ENCODE data around the gene PCDHGC5. TPM values are rescaled to one million over a fixed set of nuclear protein-coding genes. Genes with fewer than 3 reads are reported as not detected.

Gene PCDHGC5
- total RNA-seq, 8 experiments from 2014 or later, result 0.31 to 4.1 (median 1.1) TPM

DNA sequence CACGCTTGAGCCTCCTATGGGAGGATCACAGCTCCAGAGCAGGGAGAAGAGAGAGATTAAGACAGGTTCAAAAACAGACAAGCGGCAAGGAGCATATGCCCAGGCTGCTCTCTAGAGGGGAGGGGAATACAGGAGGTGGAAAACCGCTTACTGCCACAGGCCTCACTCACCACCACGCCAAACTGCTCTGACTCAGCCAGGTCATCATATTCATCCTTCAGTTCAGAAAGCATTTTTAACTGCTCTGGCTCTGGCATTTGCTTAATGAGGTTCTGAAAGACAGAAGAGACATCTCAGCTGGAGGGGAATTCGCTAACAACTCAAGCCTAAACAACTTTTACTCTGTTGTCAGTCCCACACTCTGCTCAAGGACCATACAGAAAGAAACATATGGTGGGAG lies 40.1 kb downstream of the PCDHGC5 start:
- H3K27ac ChIP-seq, result no peak overlapping the region
- WGBS, 10 experiments, result 41 to 100% (median 96%) methylated on average over 1 to 5 of the region's 5 CpGs; no CpG with 5 or more reads in 4 of the 10 experiments
- H3K4me1 ChIP-seq (replicated peaks in 1 of 2), result peaks cover 6 to 12% of the 10 kb centered on the region in 2 donors
- H3K4me3 ChIP-seq, result no peak overlapping the region
- in situ Hi-C loops (cut with MboI; ENCODE audit: low pct_unique_long_range_greater_than_20kb in 2 of 9, low sequenced_read_pairs in 9 of 9, unreplicated experiment in 9 of 9), result loop anchor here in 5 of 9 experiments (10.0 to 25.0 kb wide), 2 partner anchors 117 to 124 kb away; partner anchors contain the start of genes PCDHGA9 (in 5 of the 5), PCDHGB6 (in 5 of the 5), PCDHGA10 (in 4 of the 5) and PCDHGA11 (in 4 of the 5)
- peak in 2 of 8 experiments; percentile 68 to 71 for ATAC-seq (replicated peaks in 6 of 8)

DNA sequence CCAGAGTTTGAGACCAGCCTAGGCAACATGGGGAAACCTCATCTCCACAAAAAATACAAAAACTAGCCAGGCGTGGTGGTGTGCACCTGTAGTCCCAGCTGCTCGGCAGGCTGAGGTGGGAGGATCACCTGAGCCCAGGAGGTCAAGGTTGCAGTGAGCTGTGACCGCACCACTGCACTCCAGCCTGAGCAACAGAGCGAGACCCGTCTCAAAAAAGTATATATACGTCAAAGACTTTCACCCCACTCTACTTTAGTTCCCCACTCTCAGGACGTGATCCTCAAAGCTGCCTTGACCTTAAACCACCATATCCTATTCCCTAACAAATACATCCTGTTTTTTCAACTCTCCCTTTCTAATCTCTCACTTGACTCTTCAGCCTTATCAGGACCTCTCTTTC lies 41.0 kb downstream of the PCDHGC5 start:
- no peak overlapping the region for H3K27ac ChIP-seq
- ATAC-seq (replicated peaks in 6 of 8), result no peak
- peaks cover 0 to 6% of the 10 kb centered on the region in 2 donors for H3K4me1 ChIP-seq (replicated peaks in 1 of 2)
- in situ Hi-C loops (cut with MboI; ENCODE audit: low pct_unique_long_range_greater_than_20kb in 2 of 9, low sequenced_read_pairs in 9 of 9, unreplicated experiment in 9 of 9), result loop anchor here in 5 of 9 experiments (10.0 to 25.0 kb wide), 2 partner anchors 118 to 125 kb away; partner anchors contain the start of genes PCDHGA9 (in 5 of the 5), PCDHGB6 (in 5 of the 5), PCDHGA10 (in 4 of the 5) and PCDHGA11 (in 4 of the 5)
- no peak overlapping the region for H3K4me3 ChIP-seq
- 82 to 100% (median 100%) methylated on average over 1 to 4 of the region's 7 CpGs; no CpG with 5 or more reads in 3 of the 10 experiments for WGBS, 10 experiments

DNA sequence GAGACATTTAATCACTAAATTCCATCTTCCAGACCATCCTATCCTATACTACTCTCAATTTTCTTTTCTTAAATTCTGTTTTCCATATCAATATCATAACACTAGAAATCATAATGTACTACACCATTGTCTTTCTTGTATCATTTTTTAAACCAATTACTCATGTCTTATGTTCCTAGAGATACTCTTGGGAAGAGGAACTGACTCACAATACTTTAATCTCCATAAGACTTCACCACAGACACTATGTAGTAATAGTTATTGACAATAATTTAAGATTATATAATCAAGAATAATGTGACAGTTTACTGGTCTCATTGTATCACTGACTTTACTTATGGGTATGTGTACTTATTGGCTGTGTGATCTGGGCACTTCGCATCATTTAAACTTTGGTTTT lies 43.8 kb downstream of the PCDHGC5 start:
- no peaks in the 10 kb centered on the region for H3K4me1 ChIP-seq (replicated peaks in 1 of 2)
- in situ Hi-C loops (cut with MboI; ENCODE audit: low pct_unique_long_range_greater_than_20kb in 2 of 9, low sequenced_read_pairs in 9 of 9, unreplicated experiment in 9 of 9), result loop anchor here in 4 of 9 experiments (25.0 kb wide), 1 partner anchor 120 kb away; the partner anchor contains the start of genes PCDHGA10 (in 4 of the 4), PCDHGA11 (in 4 of the 4), PCDHGA9 (in 4 of the 4) and PCDHGB6 (in 4 of the 4)
- ATAC-seq (replicated peaks in 6 of 8), result no peak
- 80 to 100% (median 100%) methylated on average over 1 of the region's 1 CpG; no CpG with 5 or more reads in 2 of the 10 experiments for WGBS, 10 experiments
- H3K27ac ChIP-seq, result no peak overlapping the region
- no peak overlapping the region for H3K4me3 ChIP-seq

DNA sequence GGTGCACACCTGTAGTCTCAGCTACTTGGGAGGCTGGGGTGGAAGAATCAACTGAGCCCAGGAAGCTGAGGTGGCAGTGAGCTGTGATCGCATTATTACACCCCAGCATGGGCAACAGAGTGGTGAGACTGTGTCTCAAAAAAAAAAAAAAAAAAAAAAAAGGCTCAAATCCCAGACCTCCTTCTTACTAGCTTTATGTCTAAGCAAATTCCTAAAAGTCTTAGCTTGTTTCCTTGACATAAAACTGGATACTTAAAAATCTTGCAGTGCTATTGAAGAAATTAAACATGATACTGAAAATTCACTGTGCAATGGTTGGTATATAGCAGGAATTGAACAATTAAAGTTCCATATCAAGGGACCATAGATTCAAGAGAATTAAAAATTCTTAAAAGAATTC lies 45.0 kb downstream of the PCDHGC5 start:
- ATAC-seq (replicated peaks in 6 of 8), result no peak
- no peak overlapping the region for H3K4me3 ChIP-seq
- WGBS, 10 experiments, result 80 to 100% (median 100%) methylated on average over 1 of the region's 1 CpG; no CpG with 5 or more reads in 4 of the 10 experiments
- no peak overlapping the region for H3K27ac ChIP-seq
- no peaks in the 10 kb centered on the region for H3K4me1 ChIP-seq (replicated peaks in 1 of 2)
- in situ Hi-C loops (cut with MboI; ENCODE audit: low pct_unique_long_range_greater_than_20kb in 2 of 9, low sequenced_read_pairs in 9 of 9, unreplicated experiment in 9 of 9), result loop anchor here in 4 of 9 experiments (25.0 kb wide), 1 partner anchor 122 kb away; the partner anchor contains the start of genes PCDHGA10 (in 4 of the 4), PCDHGA11 (in 4 of the 4), PCDHGA9 (in 4 of the 4) and PCDHGB6 (in 4 of the 4)

DNA sequence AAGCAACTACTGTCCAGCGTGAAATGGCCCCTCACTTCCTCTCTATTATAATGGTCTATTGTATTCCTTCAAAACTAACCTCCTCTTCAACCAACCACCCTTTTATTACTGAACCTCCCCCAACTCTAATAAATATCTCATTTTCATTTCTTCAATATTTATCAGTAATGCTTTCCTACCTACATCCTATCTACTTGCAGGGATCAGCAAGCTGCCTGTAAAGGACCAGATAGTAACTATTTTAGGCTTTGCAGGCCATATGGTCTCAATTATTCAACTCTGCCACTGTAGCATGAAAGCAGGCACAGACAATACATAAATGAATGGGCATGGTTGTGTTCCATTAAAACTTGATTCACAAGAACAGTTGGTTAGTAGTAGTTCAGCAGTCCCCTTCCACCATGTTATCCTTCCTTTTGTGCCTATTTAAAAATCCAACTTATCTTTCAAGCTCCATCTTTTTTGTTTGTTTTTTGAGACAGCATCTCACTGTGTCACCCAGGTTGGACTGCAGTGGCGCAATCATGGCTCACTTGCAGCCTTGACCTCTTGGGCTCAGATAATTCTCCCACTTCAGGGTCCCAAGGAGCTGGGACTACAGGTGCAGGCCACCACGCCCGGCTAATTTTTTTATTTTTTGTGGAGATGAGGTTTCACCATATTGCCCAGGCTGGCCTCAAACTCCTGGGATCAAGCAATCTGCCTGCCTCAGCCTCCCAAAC lies 45.8 kb downstream of the PCDHGC5 start:
- no peak overlapping the region for H3K4me3 ChIP-seq
- in situ Hi-C loops (cut with MboI; ENCODE audit: low pct_unique_long_range_greater_than_20kb in 2 of 9, low sequenced_read_pairs in 9 of 9, unreplicated experiment in 9 of 9), result loop anchor here in 4 of 9 experiments (25.0 kb wide), 1 partner anchor 122 kb away; the partner anchor contains the start of genes PCDHGA10 (in 4 of the 4), PCDHGA11 (in 4 of the 4), PCDHGA9 (in 4 of the 4) and PCDHGB6 (in 4 of the 4)
- H3K27ac ChIP-seq, result no peak overlapping the region
- ATAC-seq (replicated peaks in 6 of 8), result no peak
- H3K4me1 ChIP-seq (replicated peaks in 1 of 2), result no peaks in the 10 kb centered on the region
- WGBS, 10 experiments, result 80 to 100% (median 96%) methylated on average over 1 to 4 of the region's 4 CpGs; no CpG with 5 or more reads in 1 of the 10 experiments

Other genes starting within 250 kb of the PCDHGC5 start
- 1 to 10 TPM in 6 of 8 experiments, under 1 TPM in 2; 0.25 to 8.6 (median 3.5) TPM for gene PCDHB15, start 243.7 kb upstream of the PCDHGC5 start, total RNA-seq
- gene SLC25A2, start 185.0 kb upstream of the PCDHGC5 start, total RNA-seq, result 1 to 10 TPM in 1 of 8 experiments, under 1 TPM in 5, not detected in 2; 0.14 to 1.4 (median 0.54) TPM
- gene TAF7, start 168.3 kb upstream of the PCDHGC5 start, total RNA-seq, result 100 to 1,000 TPM in 2 of 8 experiments, 10 to 100 TPM in 6; 58.8 to 118 (median 71.3) TPM
- 1 to 10 TPM in 2 of 8 experiments, under 1 TPM in 6; 0.23 to 1.3 (median 0.79) TPM for gene PCDHGA1, start 158.6 kb upstream of the PCDHGC5 start, total RNA-seq
- gene PCDHGA2, start 150.3 kb upstream of the PCDHGC5 start, total RNA-seq, result 1 to 10 TPM in 2 of 8 experiments, under 1 TPM in 6; 0.16 to 1.5 (median 0.34) TPM
- 10 to 100 TPM in 1 of 8 experiments, 1 to 10 TPM in 1, under 1 TPM in 6; 0.05 to 32.1 (median 0.65) TPM for gene PCDHGA3, start 145.3 kb upstream of the PCDHGC5 start, total RNA-seq
- 1 to 10 TPM in 3 of 8 experiments, under 1 TPM in 5; 0.33 to 4.4 (median 0.83) TPM for gene PCDHGB1, start 139.0 kb upstream of the PCDHGC5 start, total RNA-seq
- gene PCDHGA4, start 134.1 kb upstream of the PCDHGC5 start, total RNA-seq, result 1 to 10 TPM in 5 of 8 experiments, under 1 TPM in 3; 0.22 to 3.2 (median 1.4) TPM
- 10 to 100 TPM in 1 of 8 experiments, 1 to 10 TPM in 2, under 1 TPM in 5; 0.41 to 10.7 (median 0.83) TPM for gene PCDHGB2, start 129.1 kb upstream of the PCDHGC5 start, total RNA-seq
- 1 to 10 TPM in 2 of 8 experiments, under 1 TPM in 6; 0.16 to 5.2 (median 0.50) TPM for gene PCDHGA5, start 124.9 kb upstream of the PCDHGC5 start, total RNA-seq
- gene PCDHGB3, start 118.8 kb upstream of the PCDHGC5 start, total RNA-seq, result 1 to 10 TPM in 3 of 8 experiments, under 1 TPM in 5; 0.22 to 6.5 (median 0.59) TPM
- 1 to 10 TPM in 4 of 8 experiments, under 1 TPM in 4; 0.11 to 6.9 (median 0.88) TPM for gene PCDHGA6, start 115.2 kb upstream of the PCDHGC5 start, total RNA-seq
- 1 to 10 TPM in 2 of 8 experiments, under 1 TPM in 6; 0.16 to 5.8 (median 0.52) TPM for gene PCDHGA7, start 106.3 kb upstream of the PCDHGC5 start, total RNA-seq
- gene PCDHGB4, start 101.4 kb upstream of the PCDHGC5 start, total RNA-seq, result 10 to 100 TPM in 1 of 8 experiments, 1 to 10 TPM in 5, under 1 TPM in 2; 0.22 to 92.9 (median 1.4) TPM
- gene PCDHGA8, start 96.4 kb upstream of the PCDHGC5 start, total RNA-seq, result 1 to 10 TPM in 2 of 8 experiments, under 1 TPM in 6; 0.11 to 5.7 (median 0.57) TPM
- 10 to 100 TPM in 1 of 8 experiments, 1 to 10 TPM in 3, under 1 TPM in 4; 0.05 to 11.4 (median 0.83) TPM for gene PCDHGB5, start 91.1 kb upstream of the PCDHGC5 start, total RNA-seq
- gene PCDHGA9, start 86.3 kb upstream of the PCDHGC5 start, total RNA-seq, result 1 to 10 TPM in 4 of 8 experiments, under 1 TPM in 4; 0.22 to 5.5 (median 1.3) TPM
- 10 to 100 TPM in 5 of 8 experiments, 1 to 10 TPM in 3; 1.1 to 46.7 (median 31.5) TPM for gene PCDHGB6, start 81.1 kb upstream of the PCDHGC5 start, total RNA-seq
- 1 to 10 TPM; 2.1 to 7.6 (median 4.4) TPM for gene PCDHGA10, start 76.1 kb upstream of the PCDHGC5 start, total RNA-seq
- 10 to 100 TPM in 2 of 8 experiments, 1 to 10 TPM in 6; 4.7 to 31.4 (median 9.2) TPM for gene PCDHGB7, start 71.4 kb upstream of the PCDHGC5 start, total RNA-seq
- 1 to 10 TPM; 1.3 to 8.8 (median 3.8) TPM for gene PCDHGA11, start 68.0 kb upstream of the PCDHGC5 start, total RNA-seq
- 10 to 100 TPM in 1 of 8 experiments, 1 to 10 TPM in 7; 1.0 to 16.1 (median 1.5) TPM for gene PCDHGA12, start 58.6 kb upstream of the PCDHGC5 start, total RNA-seq
- gene PCDHGC3, start 13.1 kb upstream of the PCDHGC5 start, total RNA-seq, result 10 to 100 TPM; 15.4 to 73.0 (median 26.0) TPM
- gene PCDHGC4, start 4.1 kb upstream of the PCDHGC5 start, total RNA-seq, result 1 to 10 TPM in 5 of 8 experiments, under 1 TPM in 3; 0.46 to 6.7 (median 4.8) TPM
- 10 to 100 TPM in 6 of 8 experiments, 1 to 10 TPM in 2; 7.4 to 93.8 (median 20.0) TPM for gene DIAPH1, start 129.9 kb downstream of the PCDHGC5 start, total RNA-seq
- 10 to 100 TPM; 35.2 to 77.3 (median 58.3) TPM for gene HDAC3, start 147.8 kb downstream of the PCDHGC5 start, total RNA-seq
- 10 to 100 TPM in 5 of 8 experiments, 1 to 10 TPM in 3; 6.0 to 18.6 (median 12.5) TPM for gene RELL2, start 147.9 kb downstream of the PCDHGC5 start, total RNA-seq
- gene FCHSD1, start 162.3 kb downstream of the PCDHGC5 start, total RNA-seq, result 10 to 100 TPM in 4 of 8 experiments, 1 to 10 TPM in 4; 5.2 to 22.6 (median 11.1) TPM
- 1 to 10 TPM in 7 of 8 experiments, under 1 TPM in 1; 0.58 to 5.6 (median 2.7) TPM for gene ARAP3, start 193.1 kb downstream of the PCDHGC5 start, total RNA-seq